T-cell (primary cell): Measurements from ENCODE around the gene CUBN. TPM values are rescaled to one million over a fixed set of nuclear protein-coding genes. Genes with fewer than 3 reads are reported as not detected.

ENCODE experiments used
- ATAC-seq, 4 experiments: fragments of 200-7000 bp in 3 of 4; fragments of 150-1000 bp in 1 of 4; cut with Tn5 transposase; replicated peaks in 1 of 4; 1 replicate in 3 of 4; 2 replicates in 1 of 4; pipeline ENCODE4 v1.10.0; 2021; ENCODE audit warnings: moderate library complexity in 3 of 4, mild to moderate bottlenecking in 2 of 4, moderate number of reproducible peaks in 1 of 4
- CTCF ChIA-PET, 2 donors: fragments of 300-600 bp; sonication (Branson Sonifier 250); formaldehyde crosslinking; loops; one replicate each; lab custom pipeline; 2022; ENCODE audit warnings: antibody characterized with exemption in 2 of 2; lab: Charles Lee
- POLR2A ChIA-PET, 2 donors: fragments of 300-600 bp; sonication (Branson Sonifier 250); formaldehyde crosslinking; loops; one replicate each; lab custom pipeline; 2022; ENCODE audit warnings: antibody characterized with exemption in 2 of 2; lab: Charles Lee
- DNase-seq, 35 experiments: peaks; one replicate each; pipeline versions ENCODE4 v3.0.0 to v3.0.0-alpha.2; 2013 to 2023
- H3K27ac ChIP-seq: one replicate; pipeline ENCODE4 v1.5.1; 2013; ENCODE audit warnings: low read length
- H3K27me3 ChIP-seq, 2 experiments: replicated peaks in 1 of 2; 1 replicate in 1 of 2; 2 replicates in 1 of 2; pipeline versions ENCODE4 v1.6.1 to v1.7.0; 2013; ENCODE audit warnings: low read length in 1 of 2, mixed read lengths in 1 of 2; ENCODE audit not compliant: control insufficient read depth in 2 of 2, insufficient read depth in 2 of 2; ENCODE audit errors: extremely low read depth in 1 of 2
- H3K36me3 ChIP-seq, 2 donors: 1 replicate in 1 of 2; 2 replicates in 1 of 2; pipeline versions ENCODE4 v1.6.1 to v1.7.0; 2013; ENCODE audit warnings: low read length in 1 of 2; ENCODE audit not compliant: control insufficient read depth in 2 of 2, insufficient read depth in 1 of 2; ENCODE audit errors: extremely low read depth in 1 of 2
- H3K4me1 ChIP-seq, 2 experiments: 1 replicate in 1 of 2; 2 replicates in 1 of 2; pipeline versions ENCODE4 v1.6.1 to v1.7.0; 2013; ENCODE audit warnings: low read length in 2 of 2, mixed read lengths in 1 of 2; ENCODE audit not compliant: insufficient read depth in 2 of 2, control insufficient read depth in 1 of 2; ENCODE audit errors: extremely low read depth in 1 of 2
- H3K4me3 ChIP-seq, 2 donors: 1 replicate in 1 of 2; 2 replicates in 1 of 2; pipeline versions ENCODE4 v1.5.1 to v1.7.0; 2013; ENCODE audit warnings: mild to moderate bottlenecking in 2 of 2, low read length in 1 of 2, moderate library complexity in 1 of 2; ENCODE audit not compliant: control insufficient read depth in 1 of 2; ENCODE audit errors: extremely low read depth in 1 of 2
- H3K9me3 ChIP-seq: 2 replicates; pipeline ENCODE4 v1.7.0; 2013
- H3K27ac Mint-ChIP-seq, 2 donors: one replicate each; pipeline ENCODE4 v1.8.0; 2020 to 2021; ENCODE audit warnings: mild to moderate bottlenecking in 2 of 2, mixed read lengths in 2 of 2
- H3K27me3 Mint-ChIP-seq, 2 donors: one replicate each; pipeline ENCODE4 v1.8.0; 2021 to 2022; ENCODE audit warnings: mixed read lengths in 2 of 2
- H3K36me3 Mint-ChIP-seq: one replicate; pipeline ENCODE4 v1.8.0; 2021; ENCODE audit warnings: mixed read lengths
- H3K4me1 Mint-ChIP-seq, 3 donors: one replicate each; pipeline ENCODE4 v1.8.0; 2020 to 2022; ENCODE audit warnings: mixed read lengths in 3 of 3, mild to moderate bottlenecking in 1 of 3
- H3K4me3 Mint-ChIP-seq, 3 donors: one replicate each; pipeline ENCODE4 v1.8.0; 2020 to 2022; ENCODE audit warnings: mild to moderate bottlenecking in 3 of 3, mixed read lengths in 3 of 3, moderate library complexity in 3 of 3
- H3K9me3 Mint-ChIP-seq, 3 donors: one replicate each; pipeline ENCODE4 v1.8.0; 2020 to 2022; ENCODE audit warnings: mixed read lengths in 3 of 3
- WGBS: methylation state at CpG from one replicate; pipeline ENCODE4 v1.1.5; 2013; ENCODE audit warnings: missing lambda C conversion rate; ENCODE audit not compliant: insufficient coverage; 5-methylcytosine and 5-hydroxymethylcytosine counted together
- total RNA-seq, 35 experiments: library from RNA in 6 of 35; stranded (reverse) in 6 of 35; fragments of 120-200 nt in 1 of 35; gene quantifications; one replicate each; pipeline versions ENCODE4 v1.2.1 to v1.2.4 and lab custom pipeline; 2013 to 2026

CUBN gene
- total RNA-seq, 5 donors from 2014 or later (not counting 1 experiment from before 2014, with no cell fraction given): 6.3 to 11.4 (median 8.6) TPM

- H3K36me3 ChIP-seq: peaks cover 0 to 5% of the 10 kb centered on the region in 2 donors
- no peak for ATAC-seq
- no peak for DNase-seq
- H3K4me3 Mint-ChIP-seq: no peak overlapping the region
- H3K4me1 ChIP-seq: peaks cover 0 to 3% of the 10 kb centered on the region in 2 experiments
- H3K27ac ChIP-seq: no peak overlapping the region
- no peak overlapping the region for H3K4me3 ChIP-seq
- no CpG with 5 or more reads among the region's 4 CpGs for whole genome bisulfite sequencing
- H3K27me3 Mint-ChIP-seq: no peaks in the 10 kb centered on the region
- peaks cover 25% of the 10 kb centered on the region for H3K36me3 Mint-ChIP-seq
- no peak overlapping the region for H3K27ac Mint-ChIP-seq
- H3K27me3 ChIP-seq: no peaks in the 10 kb centered on the region
- CTCF ChIA-PET: no interaction called here
- H3K9me3 ChIP-seq: no peaks in the 10 kb centered on the region
- H3K9me3 Mint-ChIP-seq: no peaks in the 10 kb centered on the region
- POLR2A ChIA-PET: no interaction called here
- peaks cover 0 to 12% (median 11%) of the 10 kb centered on the region in 3 donors for H3K4me1 Mint-ChIP-seq
These were observed 187.7 kb downstream of the CUBN start for GRCh38 chr10:16941870-16942269.

DNA sequence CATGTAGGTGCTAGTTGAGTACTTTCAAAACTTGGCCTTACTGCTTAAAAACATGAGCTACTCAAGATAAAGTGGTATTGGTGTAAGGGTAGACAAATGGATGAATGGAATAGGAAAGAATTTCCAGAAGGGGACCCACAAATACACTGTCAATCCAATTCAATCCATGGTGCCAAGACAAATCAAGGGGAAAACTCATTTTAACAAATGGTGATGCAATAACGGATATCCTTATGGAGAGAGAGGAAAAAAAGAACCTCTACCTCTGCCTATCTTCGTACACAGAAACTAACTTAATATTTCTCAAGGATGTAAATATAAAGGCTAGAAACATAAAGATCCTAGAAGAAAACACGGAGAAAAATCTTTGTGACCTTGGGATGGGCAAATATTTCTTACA is 188.5 kb downstream of the CUBN start:
- ChIA-PET POLR2A (no interaction called here), CTCF (no interaction called here)
- ATAC-seq (no peak), DNase-seq (no peak)
- no peaks in the 10 kb centered on the region for H3K9me3 Mint-ChIP-seq
- H3K27ac ChIP-seq: no peak overlapping the region
- H3K36me3 Mint-ChIP-seq: peaks cover 22% of the 10 kb centered on the region
- peaks cover 0 to 3% of the 10 kb centered on the region in 2 experiments for H3K4me1 ChIP-seq
- no peak overlapping the region for H3K4me3 Mint-ChIP-seq
- H3K4me1 Mint-ChIP-seq: peaks cover 0 to 12% (median 11%) of the 10 kb centered on the region in 3 donors
- no peak overlapping the region for H3K4me3 ChIP-seq
- H3K27me3 ChIP-seq: no peaks in the 10 kb centered on the region
- no peaks in the 10 kb centered on the region for H3K9me3 ChIP-seq
- H3K36me3 ChIP-seq: peaks cover 0 to 2% of the 10 kb centered on the region in 2 donors
- H3K27me3 Mint-ChIP-seq: no peaks in the 10 kb centered on the region
- no CpG with 5 or more reads among the region's 3 CpGs for WGBS
- H3K27ac Mint-ChIP-seq: no peak overlapping the region

- H3K27ac ChIP-seq: no peak overlapping the region
- no peak overlapping the region for H3K4me3 ChIP-seq
- H3K27me3 Mint-ChIP-seq: no peaks in the 10 kb centered on the region
- CTCF ChIA-PET: no interaction called here
- H3K9me3 ChIP-seq: no peaks in the 10 kb centered on the region
- H3K27ac Mint-ChIP-seq: no peak overlapping the region
- POLR2A ChIA-PET: no interaction called here
- no peaks in the 10 kb centered on the region for H3K4me1 ChIP-seq
- H3K27me3 ChIP-seq: no peaks in the 10 kb centered on the region
- peaks cover 0 to 2% of the 10 kb centered on the region in 2 donors for H3K36me3 ChIP-seq
- H3K4me1 Mint-ChIP-seq: peaks cover 0 to 3% (median 0%) of the 10 kb centered on the region in 3 donors
- no peaks in the 10 kb centered on the region for H3K9me3 Mint-ChIP-seq
- H3K4me3 Mint-ChIP-seq: no peak overlapping the region
- ATAC-seq: no peak
- H3K36me3 Mint-ChIP-seq: peaks cover 27% of the 10 kb centered on the region
- no CpG with 5 or more reads among the region's 3 CpGs for WGBS
- DNase-seq: no peak
These were observed 190.7 kb downstream of the CUBN start for GRCh38 chr10:16938952-16939351.

DNA sequence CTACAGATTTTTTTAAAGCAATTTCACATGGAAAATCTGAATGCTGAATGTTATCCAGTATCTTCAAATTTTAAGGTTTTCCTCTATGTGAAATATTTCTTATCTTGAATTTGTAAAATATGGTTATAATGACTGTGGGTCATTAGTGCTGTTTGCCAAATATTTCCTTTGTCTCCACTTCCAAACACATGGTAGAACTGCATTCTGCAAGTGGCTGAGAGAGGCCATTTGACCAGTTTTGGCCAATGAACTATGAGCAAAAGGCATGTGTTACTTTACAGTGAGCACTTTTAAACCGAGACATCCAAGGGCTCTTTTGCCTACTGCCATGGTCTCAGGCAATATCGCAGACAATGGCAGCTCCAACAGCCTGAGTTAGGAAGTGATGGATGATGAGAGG is 195.2 kb downstream of the CUBN start:
- H3K9me3 ChIP-seq: no peaks in the 10 kb centered on the region
- WGBS: 96% methylated on average over 2 of the region's 2 CpGs
- H3K36me3 ChIP-seq: peaks cover 0 to 2% of the 10 kb centered on the region in 2 donors
- H3K4me3 Mint-ChIP-seq: no peak overlapping the region
- no peak for DNase-seq
- H3K27ac ChIP-seq: no peak overlapping the region
- no peaks in the 10 kb centered on the region for H3K9me3 Mint-ChIP-seq
- H3K36me3 Mint-ChIP-seq: peaks cover 26% of the 10 kb centered on the region
- POLR2A ChIA-PET: no interaction called here
- no peaks in the 10 kb centered on the region for H3K4me1 ChIP-seq
- CTCF ChIA-PET: interaction anchor here in 1 of 2 donors (0.6 kb wide), 1 partner anchor 321 kb away, joined by 3 read pairs; no protein-coding TSS in a partner anchor
- H3K4me3 ChIP-seq: no peak overlapping the region
- H3K27me3 Mint-ChIP-seq: no peaks in the 10 kb centered on the region
- ATAC-seq: no peak
- no peak overlapping the region for H3K27ac Mint-ChIP-seq
- H3K27me3 ChIP-seq: no peaks in the 10 kb centered on the region
- H3K4me1 Mint-ChIP-seq: peaks cover 0 to 5% (median 0%) of the 10 kb centered on the region in 3 donors

GRCh38 chr10:16933783-16934182 is 195.8 kb downstream of the CUBN start:
- Histone ChIP-seq H3K4me1 (no peaks in the 10 kb centered on the region), H3K9me3 (no peaks in the 10 kb centered on the region), H3K4me3 (no peak overlapping the region), H3K27ac (no peak overlapping the region), H3K27me3 (no peaks in the 10 kb centered on the region), H3K36me3 (peaks cover 0 to 2% of the 10 kb centered on the region in 2 donors)
- Mint-ChIP-seq H3K9me3 (no peaks in the 10 kb centered on the region), H3K27ac (no peak overlapping the region), H3K36me3 (peaks cover 27% of the 10 kb centered on the region), H3K4me3 (no peak overlapping the region), H3K4me1 (peaks cover 0 to 5% (median 0%) of the 10 kb centered on the region in 3 donors), H3K27me3 (no peaks in the 10 kb centered on the region)
- DNase-seq (no peak), ATAC-seq (no peak)
- ChIA-PET CTCF (no interaction called here), POLR2A (no interaction called here)
- WGBS: 95% methylated on average over 2 of the region's 4 CpGs

DNA sequence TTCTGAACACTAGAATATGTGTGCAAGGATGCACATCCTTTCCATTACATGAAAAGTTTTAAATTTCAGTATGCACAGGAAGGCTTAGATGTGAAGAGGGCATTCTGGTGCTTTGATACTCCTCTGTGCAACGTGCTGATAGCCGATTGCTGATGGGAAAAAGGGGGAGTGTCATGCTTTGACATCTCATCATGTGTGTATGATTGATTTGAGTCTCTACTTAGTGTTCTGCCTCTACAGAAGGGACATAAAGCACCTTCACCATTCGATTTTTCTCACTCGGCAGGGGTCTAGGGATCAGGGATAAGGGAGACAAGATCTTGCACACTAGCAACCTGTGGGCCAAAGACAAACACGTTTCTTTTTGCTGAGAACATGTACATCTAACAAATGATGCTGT is 197.7 kb downstream of the CUBN start:
- CTCF ChIA-PET: interaction anchor here in 1 of 2 donors (0.5 kb wide), 1 partner anchor 315 kb away, joined by 5 read pairs; no protein-coding TSS in a partner anchor
- Mint-ChIP-seq H3K4me1 (peaks cover 0 to 5% (median 0%) of the 10 kb centered on the region in 3 donors), H3K9me3 (no peaks in the 10 kb centered on the region), H3K27me3 (no peaks in the 10 kb centered on the region), H3K4me3 (no peak overlapping the region), H3K36me3 (peaks cover 28% of the 10 kb centered on the region), H3K27ac (no peak overlapping the region)
- POLR2A ChIA-PET: interaction anchor here in 1 of 2 donors (0.5 kb wide), 1 partner anchor 154 kb away, joined by 5 read pairs; no protein-coding TSS in a partner anchor
- H3K27ac ChIP-seq: no peak overlapping the region
- no peaks in the 10 kb centered on the region for H3K4me1 ChIP-seq
- H3K4me3 ChIP-seq: no peak overlapping the region
- no peaks in the 10 kb centered on the region for H3K36me3 ChIP-seq
- DNase-seq (no peak), ATAC-seq (no peak)
- 62% methylated on average over 5 of the region's 5 CpGs for WGBS
- no peaks in the 10 kb centered on the region for H3K9me3 ChIP-seq
- H3K27me3 ChIP-seq: no peaks in the 10 kb centered on the region
